ENCODE data around the gene CGNL1.
A peak's percentile ranks its signal among the peaks of the same experiment; 100 is the strongest.

CGNL1 gene

GRCh38 chr15:57527382-57528091 lies 151.2 kb downstream of the CGNL1 start:
- peak; percentile 69 to 74 for DNase-seq

GRCh38 chr15:57528940-57529565 lies 152.7 kb downstream of the CGNL1 start:
- DNase-seq, result no peak

DNA sequence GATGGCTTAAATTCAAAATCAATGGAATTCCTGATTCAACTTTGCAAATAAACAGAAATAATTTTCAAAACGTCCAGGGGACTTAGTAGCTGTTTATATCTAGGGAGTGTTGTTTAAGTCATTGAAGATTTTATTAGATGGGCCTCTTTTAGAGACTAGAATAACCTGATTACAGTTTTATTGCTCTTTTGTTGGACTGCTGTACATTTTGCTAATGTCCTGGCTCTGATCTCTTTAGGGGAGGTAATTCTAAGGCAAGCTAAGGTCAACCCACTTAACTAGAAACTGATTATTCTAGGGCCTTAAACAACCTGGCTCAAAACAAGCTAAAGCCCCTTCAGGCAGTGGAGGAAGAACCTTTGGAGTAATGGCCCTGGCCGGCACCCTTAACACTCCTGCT lies 153.4 kb downstream of the CGNL1 start:
- no peak for DNase-seq

DNA sequence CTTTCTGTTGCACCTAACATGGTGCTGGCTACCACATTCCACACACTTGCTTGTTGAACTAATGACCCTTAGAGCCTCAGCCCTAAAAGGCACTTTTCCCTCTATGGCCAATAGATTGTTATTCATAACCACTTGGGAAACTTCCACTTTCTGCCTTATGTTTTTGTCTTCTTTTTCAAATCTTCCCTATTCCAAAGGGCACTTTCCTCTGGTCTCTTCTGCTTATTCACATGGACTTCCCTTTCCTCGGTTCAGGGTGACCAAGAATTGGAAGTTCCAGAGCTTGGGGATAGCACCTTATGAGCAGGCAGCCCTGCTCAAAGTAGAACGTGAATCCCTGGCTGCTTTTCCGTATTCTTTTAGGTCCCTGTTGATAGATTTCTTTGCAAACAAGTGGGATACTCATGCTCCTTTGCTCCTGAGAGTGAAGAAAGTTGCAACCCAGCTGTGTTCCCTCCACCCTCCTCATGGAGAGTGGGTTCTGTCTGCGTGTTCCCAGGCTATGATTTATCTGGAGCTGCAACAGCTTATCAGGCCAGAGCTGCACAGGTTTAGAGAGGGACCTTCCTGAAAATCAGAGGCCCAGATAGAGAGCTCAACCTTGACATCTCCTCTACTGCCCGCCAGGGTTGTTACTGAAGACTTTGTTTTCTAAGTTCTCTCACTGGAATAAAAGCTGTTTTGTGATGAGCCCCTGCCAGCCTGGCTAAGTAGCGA lies 156.6 kb downstream of the CGNL1 start:
- DNase-seq, result no peak

GRCh38 chr15:57533448-57533799 lies 157.1 kb downstream of the CGNL1 start:
- DNase-seq, result no peak

DNA sequence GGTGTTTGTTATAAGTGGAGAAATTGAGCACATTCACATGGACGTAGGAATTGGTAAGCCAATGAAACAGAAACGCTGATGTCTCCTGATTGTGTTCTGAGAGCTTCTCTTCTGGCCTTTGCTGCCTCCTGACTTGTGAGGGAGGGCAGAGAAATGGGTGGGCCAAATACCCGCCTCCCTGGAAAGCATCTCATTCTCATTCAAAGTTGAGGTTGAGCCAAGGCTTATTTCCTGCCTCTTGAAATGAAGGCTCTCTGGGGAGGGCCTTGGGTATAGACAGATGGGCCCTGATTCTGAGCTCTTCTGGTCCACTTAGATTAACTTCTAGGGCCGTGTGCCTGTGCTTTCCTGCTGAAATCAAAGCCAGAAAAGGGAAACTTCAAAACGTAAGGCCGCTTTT lies 158.0 kb downstream of the CGNL1 start:
- DNase-seq, result no peak

GRCh38 chr15:57537072-57537471 lies 160.8 kb downstream of the CGNL1 start:
- DNase-seq, result no peak

GRCh38 chr15:57537488-57538264 lies 161.4 kb downstream of the CGNL1 start:
- DNase-seq, result no peak

GRCh38 chr15:57538265-57538529 lies 161.9 kb downstream of the CGNL1 start:
- no peak for DNase-seq

DNA sequence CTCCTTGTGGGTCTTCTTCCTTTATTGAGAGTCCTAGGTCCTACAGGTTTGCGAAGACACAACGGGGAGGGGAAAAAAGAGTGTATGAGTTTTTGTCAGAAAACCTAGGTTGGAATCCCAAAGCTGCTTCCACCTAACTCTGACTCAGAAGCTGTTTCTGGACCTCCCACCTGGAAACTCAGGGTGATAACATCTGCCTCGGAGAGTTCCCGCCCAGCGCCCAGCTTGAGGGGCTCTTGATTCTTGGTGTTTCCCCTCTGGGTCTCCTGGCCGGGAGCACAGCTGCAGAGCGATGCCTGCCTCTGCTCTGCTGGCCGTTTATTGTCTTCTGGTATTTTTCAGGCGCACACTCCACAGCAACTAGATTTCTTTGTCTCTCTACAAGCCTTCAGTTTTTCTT lies 162.5 kb downstream of the CGNL1 start:
- no peak for DNase-seq

DNA sequence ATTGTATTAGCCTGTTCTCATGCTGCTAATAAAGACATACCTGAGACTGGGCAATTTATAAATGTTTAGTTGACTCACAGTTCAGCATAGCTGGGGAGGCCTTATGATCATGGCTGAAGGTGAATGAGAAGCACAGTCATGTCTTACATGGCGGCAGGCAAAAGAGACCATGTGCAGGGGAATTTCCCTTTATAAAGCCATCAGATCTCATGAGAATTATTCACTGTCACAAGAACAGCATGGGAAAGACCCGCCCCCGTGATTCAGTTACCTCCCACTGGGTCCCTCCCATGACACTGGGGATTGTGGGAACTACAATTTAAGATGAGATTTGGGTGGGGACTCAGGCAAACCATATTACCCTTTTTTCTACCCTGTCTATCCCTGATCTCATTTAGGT lies 163.9 kb downstream of the CGNL1 start:
- peak in 1 of 2 donors; percentile 25 for DNase-seq

- no peak for DNase-seq
These were observed 164.4 kb downstream of the CGNL1 start for GRCh38 chr15:57540736-57541135.

- DNase-seq, result no peak
These were observed 165.0 kb downstream of the CGNL1 start for GRCh38 chr15:57541271-57541670.

GRCh38 chr15:57541805-57542504 lies 165.7 kb downstream of the CGNL1 start:
- DNase-seq, result peak; percentile 58 to 61

- no peak for DNase-seq
These were observed 166.2 kb downstream of the CGNL1 start for GRCh38 chr15:57542505-57542817.

DNA sequence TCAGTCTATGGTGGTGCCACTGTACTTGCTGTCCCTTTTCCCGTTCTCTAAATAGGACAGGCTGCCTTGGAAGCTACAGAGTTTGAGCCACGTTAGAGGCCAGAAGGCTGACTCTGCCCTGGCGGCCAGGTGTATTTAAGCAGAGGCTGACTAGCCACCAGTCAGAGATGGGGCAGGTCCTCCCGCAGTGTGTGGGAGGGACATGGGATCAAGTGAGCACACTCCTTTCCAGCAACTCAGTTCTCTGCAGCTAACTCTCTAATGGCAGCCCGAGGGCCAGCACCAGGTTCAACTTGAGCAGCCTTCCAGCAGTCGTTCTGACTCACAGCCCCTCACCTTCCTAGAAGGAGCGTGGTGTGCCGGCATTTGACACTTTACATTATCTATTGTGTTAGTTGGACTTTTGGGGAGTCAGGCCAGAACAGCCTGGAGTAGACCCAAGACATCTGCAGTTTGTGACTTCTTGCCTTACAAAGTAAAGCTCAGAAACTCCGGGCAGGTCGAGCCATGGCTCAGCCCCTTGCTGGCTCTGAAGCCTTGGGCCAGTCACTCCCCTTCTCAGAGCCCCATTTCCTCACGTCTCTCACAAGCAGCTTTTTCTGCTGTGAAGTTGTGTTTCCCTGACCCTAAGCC lies 168.7 kb downstream of the CGNL1 start:
- DNase-seq, result no peak

- no peak for DNase-seq
These were observed 169.7 kb downstream of the CGNL1 start for GRCh38 chr15:57545995-57546394.

DNA sequence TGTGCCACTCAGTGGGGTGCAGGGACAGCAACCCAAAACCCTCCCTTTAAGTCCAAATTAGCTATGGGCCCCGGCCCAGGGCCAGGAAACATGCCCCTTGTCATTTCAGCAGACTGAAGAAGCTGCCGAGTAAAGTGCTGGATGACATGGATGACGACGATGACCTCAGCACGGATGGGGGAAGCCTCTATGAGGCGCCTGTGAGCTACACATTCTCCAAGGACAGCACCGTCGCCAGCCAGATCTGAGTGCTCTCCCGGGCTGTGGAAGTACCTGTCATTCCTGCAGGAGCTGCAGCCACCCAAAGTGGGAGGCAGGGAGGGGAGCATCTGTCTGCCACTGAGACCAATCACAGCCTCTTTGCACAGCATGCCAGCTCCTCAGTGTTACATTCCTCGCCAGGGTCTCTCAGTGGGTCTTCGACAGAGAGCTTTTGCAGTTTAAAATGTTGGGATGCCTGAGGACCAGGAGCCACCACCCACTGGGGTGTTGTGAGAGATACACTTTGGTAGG lies 171.0 kb downstream of the CGNL1 start:
- DNase-seq, result no peak

- no peak for DNase-seq
These were observed 172.0 kb downstream of the CGNL1 start for GRCh38 chr15:57548351-57548750.

DNA sequence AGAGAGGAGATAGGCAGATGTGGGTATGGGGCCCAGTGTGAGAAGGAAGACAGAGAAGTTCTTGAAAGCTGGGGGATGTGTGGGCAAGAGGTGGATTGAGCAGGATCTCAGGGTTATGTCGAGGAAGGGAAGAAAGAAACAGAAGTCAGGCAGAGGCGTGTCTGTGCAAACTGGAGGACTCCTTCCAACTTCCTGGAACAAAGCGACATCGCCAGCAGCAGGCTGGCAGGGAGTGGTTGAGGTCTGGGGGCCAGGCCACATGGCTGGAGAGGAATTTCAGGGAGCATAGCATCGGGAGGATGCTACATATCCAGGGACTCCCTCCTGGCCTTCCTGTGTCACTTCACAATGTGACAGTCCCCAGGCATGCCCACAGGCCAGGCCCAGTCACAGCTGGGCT lies 172.5 kb downstream of the CGNL1 start:
- DNase-seq, result no peak

DNA sequence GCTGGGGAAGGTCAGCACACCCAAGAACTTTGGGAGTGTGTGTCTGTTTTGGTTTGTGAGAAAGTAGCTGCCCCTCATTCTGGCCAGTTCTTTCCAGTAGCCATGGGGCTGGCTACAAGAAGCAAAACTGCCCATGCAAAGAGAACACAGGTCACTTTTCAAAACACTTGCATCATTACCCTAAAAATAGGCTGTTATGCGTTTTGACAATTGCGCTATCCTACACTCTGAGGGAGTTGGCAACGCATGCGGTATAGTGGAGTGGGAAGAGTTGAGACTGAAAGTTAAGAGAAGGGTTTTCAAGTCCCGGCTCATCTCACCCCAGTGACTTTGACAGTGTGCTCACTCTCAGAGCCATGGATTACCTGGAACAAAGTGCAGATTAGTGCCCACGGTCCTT lies 173.6 kb downstream of the CGNL1 start:
- peak in 1 of 2 donors; percentile 3 for DNase-seq

- DNase-seq, result no peak
These were observed 174.3 kb downstream of the CGNL1 start for GRCh38 chr15:57550640-57551039.

Data from inflammatory macrophage (primary cell).